Esophagus squamous epithelium (tissue), 4 donors: Measurements from ENCODE around the gene PRKAR2B.

Experiments
- POLR2A ChIP-seq, 4 donors: fragments of 450-650 bp; IDR thresholded peaks; one replicate each; pipeline ENCODE4 v1.6.1; 2017; ENCODE audit warnings: antibody characterized with exemption in 4 of 4, mild to moderate bottlenecking in 4 of 4, moderate library complexity in 3 of 4
- TF ChIP-seq, protein P1 (sequence below), 6 experiments: fragments of 450-650 bp in 4 of 6; fragments of 200-600 bp in 2 of 6; sonication (generic) in 2 of 6; IDR thresholded peaks; one replicate each; pipeline ENCODE4 v1.5.1; 2016 to 2019; ENCODE audit warnings: antibody characterized with exemption in 6 of 6, mild to moderate bottlenecking in 4 of 6, moderate library complexity in 4 of 6

GRCh38 chr7:107016312-107016711, 28.2 kb upstream of the PRKAR2B start:
- no peak for TF ChIP-seq POLR2A (IDR thresholded peaks at IDR 0.05)
- TF ChIP-seq, protein P1, sequence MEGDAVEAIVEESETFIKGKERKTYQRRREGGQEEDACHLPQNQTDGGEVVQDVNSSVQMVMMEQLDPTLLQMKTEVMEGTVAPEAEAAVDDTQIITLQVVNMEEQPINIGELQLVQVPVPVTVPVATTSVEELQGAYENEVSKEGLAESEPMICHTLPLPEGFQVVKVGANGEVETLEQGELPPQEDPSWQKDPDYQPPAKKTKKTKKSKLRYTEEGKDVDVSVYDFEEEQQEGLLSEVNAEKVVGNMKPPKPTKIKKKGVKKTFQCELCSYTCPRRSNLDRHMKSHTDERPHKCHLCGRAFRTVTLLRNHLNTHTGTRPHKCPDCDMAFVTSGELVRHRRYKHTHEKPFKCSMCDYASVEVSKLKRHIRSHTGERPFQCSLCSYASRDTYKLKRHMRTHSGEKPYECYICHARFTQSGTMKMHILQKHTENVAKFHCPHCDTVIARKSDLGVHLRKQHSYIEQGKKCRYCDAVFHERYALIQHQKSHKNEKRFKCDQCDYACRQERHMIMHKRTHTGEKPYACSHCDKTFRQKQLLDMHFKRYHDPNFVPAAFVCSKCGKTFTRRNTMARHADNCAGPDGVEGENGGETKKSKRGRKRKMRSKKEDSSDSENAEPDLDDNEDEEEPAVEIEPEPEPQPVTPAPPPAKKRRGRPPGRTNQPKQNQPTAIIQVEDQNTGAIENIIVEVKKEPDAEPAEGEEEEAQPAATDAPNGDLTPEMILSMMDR (IDR thresholded peaks at IDR 0.05): no peak
